K562 (cell line): Measurements from ENCODE around the gene CMPK1.

Experiments
- HMG20A ChIP-seq: fragments of 450-650 bp; formaldehyde crosslinking; conservative IDR thresholded peaks from 2 replicates; pipeline ENCODE4 v1.4.0; 2020; ENCODE audit warnings: mild to moderate bottlenecking, mixed read lengths
- POLR2A ChIP-seq: fragments of 450-650 bp; conservative IDR thresholded peaks from 2 replicates; pipeline ENCODE4 v1.6.1; 2016
- RBM17 ChIP-seq: fragments of 200-400 bp; formaldehyde crosslinking; IDR thresholded peaks from 2 replicates; pipeline ENCODE4 v1.6.1; 2017; ENCODE audit warnings: low read depth, mild to moderate bottlenecking, low read length, borderline replicate concordance
- SETDB1 ChIP-seq: IDR thresholded peaks from one replicate; pipeline ENCODE4 v1.6.1; 2012; ENCODE audit warnings: low read length, control low read depth, inconsistent platforms
- TAF1 ChIP-seq: IDR thresholded peaks from 2 replicates; pipeline ENCODE4 v1.6.1; 2011; ENCODE audit warnings: mild to moderate bottlenecking, low read length, moderate library complexity; ENCODE audit not compliant: insufficient read depth, control insufficient read depth, severe bottlenecking; ENCODE audit errors: extremely low read depth
- ZNF75A ChIP-seq: fragments of 450-650 bp; formaldehyde crosslinking; IDR thresholded peaks from 2 replicates; pipeline ENCODE4 v1.4.0; 2020; ENCODE audit warnings: mild to moderate bottlenecking
- TF ChIP-seq, protein P1 (sequence below): conservative IDR thresholded peaks from 2 replicates; pipeline ENCODE4 v1.6.1; 2011; ENCODE audit warnings: low read depth, mild to moderate bottlenecking, low read length; ENCODE audit not compliant: control insufficient read depth
- TF ChIP-seq, protein P2 (sequence below): fragments of 250-450 bp; sonication (Bioruptor Pico); IDR thresholded peaks from 2 replicates; pipeline ENCODE4 v1.5.0; 2021

GRCh38 chr1:47298025-47298699, 35.4 kb upstream of the CMPK1 start:
- TF ChIP-seq, protein P1, sequence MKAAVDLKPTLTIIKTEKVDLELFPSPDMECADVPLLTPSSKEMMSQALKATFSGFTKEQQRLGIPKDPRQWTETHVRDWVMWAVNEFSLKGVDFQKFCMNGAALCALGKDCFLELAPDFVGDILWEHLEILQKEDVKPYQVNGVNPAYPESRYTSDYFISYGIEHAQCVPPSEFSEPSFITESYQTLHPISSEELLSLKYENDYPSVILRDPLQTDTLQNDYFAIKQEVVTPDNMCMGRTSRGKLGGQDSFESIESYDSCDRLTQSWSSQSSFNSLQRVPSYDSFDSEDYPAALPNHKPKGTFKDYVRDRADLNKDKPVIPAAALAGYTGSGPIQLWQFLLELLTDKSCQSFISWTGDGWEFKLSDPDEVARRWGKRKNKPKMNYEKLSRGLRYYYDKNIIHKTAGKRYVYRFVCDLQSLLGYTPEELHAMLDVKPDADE, result no peak
- TF ChIP-seq POLR2A (no peak), SETDB1 (no peak), ZNF75A (CRISPR knock-in tag) (no peak), TAF1 (no peak), HMG20A (CRISPR knock-in tag) (no peak), RBM17 (no peak)
- TF ChIP-seq, protein P2, sequence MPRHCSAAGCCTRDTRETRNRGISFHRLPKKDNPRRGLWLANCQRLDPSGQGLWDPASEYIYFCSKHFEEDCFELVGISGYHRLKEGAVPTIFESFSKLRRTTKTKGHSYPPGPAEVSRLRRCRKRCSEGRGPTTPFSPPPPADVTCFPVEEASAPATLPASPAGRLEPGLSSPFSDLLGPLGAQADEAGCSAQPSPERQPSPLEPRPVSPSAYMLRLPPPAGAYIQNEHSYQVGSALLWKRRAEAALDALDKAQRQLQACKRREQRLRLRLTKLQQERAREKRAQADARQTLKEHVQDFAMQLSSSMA (CRISPR knock-in tag), result no peak
